ENCODE data around the gene ALAS2.
A peak's percentile ranks its signal among the peaks of the same experiment; 100 is the strongest.
"Not testable (repeated sequence)": the region's sequence is repeated elsewhere in the genome, so short reads cannot be mapped to it uniquely, and the experiment has no call there.

ALAS2 gene

DNA sequence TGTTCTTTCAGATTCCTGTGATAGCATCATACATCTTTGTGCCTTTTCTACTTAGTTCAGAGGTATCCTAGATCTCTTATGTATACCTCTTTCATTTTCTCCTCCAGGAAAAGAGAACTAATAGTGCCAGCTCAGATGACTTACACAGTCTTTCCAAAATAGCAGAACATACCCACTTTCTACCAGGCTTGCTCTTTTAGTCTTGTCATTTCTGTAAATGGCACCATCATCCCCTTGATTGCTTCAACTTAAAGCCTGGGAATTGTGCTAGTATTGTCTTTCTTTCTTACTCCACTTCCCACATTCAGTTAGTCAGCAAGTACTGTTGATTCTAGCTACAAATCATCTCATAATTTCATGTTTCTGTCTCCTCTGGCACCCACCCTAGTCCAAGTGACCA, 25.5 kb downstream of the ALAS2 start:
- peak; percentile 3 for DNase-seq (ENCODE audit: low spot score)

DNA sequence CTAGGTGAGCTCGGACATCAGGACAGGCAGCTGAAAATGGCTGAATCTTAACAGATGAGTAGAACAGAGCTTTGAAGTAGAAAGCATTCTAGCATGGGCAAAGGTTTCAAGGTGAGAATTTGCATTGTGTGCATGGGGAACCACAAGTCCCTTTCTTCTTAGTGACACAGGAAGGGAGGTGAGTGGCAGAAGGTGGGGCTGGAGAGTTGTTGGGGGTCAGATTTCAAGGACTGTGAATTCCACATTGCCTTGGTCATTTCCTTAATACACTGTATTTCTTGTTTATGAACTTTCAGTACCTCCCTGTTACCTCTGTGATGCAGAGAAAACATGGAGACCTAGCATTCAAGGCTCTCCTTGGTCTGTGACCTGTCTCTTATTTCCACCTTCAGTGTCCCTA, 26.5 kb downstream of the ALAS2 start:
- peak; percentile 5 for DNase-seq (ENCODE audit: low spot score)

DNA sequence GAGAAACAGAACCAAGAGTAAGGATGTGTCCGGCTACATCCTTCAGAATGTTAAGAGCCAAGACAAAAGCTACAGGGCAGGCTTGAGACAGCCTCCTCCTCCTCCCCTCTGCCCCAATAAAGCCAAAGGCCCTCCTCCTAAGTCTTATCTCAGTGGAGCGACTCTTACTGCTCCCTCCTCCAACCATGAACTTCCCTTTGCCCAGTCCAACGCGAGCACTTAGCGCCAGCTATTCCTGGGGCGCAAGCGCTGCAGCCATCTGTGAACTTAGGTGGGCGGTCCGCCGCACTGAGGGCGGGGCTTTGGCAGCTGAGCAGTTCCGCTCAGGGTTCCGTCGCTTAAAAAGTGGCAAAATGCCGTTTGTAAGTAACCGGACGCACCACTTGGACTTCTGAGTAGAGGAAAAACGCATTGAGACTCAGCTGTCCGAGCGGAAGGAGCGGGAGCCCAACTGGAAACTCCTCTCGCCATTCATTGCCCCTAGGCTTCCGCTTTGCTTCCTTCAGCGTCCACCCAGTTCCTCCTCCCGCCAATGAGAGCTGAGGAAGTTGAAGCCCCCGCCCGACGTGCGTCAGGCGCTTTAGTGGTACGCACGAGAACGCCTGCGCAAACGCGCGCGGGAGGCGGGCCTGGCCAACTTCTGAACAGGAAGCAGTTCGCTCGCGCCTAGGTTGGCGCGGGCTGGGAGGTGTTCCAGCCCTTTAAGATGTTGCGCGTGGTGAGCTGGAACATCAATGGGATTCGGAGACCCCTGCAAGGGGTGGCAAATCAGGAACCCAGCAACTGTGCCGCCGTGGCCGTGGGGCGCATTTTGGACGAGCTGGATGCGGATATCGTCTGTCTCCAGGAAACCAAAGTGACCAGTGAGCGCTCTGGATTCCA, 30.8 kb downstream of the ALAS2 start, which contains the start of gene APEX2:
Gene APEX2, plus strand, starts transcription at position 647 of the 882 bp plus-strand sequence. Its CDS starts 60 bp downstream, at position 707.
- peak; percentile 89 for DNase-seq (ENCODE audit: low spot score)

DNA sequence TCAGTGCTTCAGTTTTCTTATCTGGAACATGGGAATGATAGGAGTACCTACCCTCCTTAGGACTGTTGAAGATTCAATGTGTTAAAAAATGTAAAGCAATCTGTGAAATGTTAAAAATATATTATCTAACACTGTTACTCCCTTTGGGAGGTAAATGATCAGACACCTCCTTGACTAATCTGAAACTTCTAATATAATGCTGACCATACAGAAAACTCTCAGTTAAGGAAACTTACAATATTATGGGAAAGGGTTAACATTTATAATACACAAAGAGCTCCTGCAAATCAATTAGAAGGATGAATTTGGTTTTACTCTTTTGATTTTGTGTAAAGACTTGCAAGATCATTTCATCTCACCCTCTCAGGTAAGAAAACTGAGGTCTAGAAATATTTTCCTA, 35.2 kb downstream of the ALAS2 start:
- no peak for DNase-seq (ENCODE audit: low spot score)

DNA sequence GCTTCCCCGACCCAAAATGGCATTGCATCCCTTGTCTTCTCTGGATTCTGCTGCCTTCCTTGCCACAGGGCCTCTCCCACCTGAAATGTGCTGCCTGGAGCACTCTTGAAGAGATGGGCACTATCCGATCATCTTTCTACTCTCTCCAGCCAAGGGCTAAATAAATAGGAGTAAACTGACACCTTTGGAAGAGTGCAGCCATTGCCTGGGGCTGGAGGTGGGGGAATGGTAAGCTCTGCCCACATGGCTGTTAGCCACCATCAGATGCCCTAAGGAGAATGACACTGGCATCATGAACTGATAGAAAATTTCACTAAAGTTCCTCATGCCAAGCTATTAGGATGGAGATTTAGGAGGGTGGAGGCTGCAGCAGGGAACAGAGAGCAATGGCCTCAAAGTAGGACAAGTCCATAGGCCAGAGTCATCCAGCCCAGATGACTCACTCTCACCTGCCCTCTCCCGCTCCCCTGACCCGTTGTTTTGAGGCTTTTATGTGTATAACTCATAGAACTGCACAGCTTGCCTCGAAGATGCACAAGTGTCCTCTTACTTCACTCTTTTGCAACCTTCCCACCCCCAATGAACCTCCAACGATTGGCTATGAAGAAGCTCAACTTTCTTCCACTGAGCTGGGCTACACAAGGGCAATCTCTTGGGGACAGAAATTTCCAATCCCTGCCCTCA, 36.0 kb downstream of the ALAS2 start:
- DNase-seq (ENCODE audit: low spot score) = no peak

DNA sequence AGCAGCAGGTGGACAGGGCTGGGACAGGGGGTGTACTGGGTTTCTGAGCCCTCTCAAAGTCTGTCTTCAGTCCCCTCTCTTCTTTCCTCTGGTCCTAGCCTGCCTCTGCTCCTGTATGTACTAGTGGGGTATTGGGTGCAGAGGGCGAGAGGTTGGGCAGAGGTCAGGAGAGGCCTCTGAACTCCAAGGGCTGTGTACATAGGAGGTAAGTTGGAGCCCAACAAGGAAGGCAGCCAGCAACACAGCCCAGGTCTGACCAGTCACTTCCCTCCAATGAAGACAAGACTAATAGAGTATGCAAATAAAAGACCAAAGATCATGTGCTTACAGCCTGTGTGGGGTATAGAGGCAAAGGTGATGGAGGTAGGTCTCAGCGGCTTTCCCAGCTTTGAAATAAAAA, 36.7 kb downstream of the ALAS2 start, which contains the start of gene PFKFB1:
Gene PFKFB1, minus strand, starts transcription at position 90 of the 400 bp plus-strand sequence. CDS start 181 bp downstream, outside the sequence.
- no peak for DNase-seq (ENCODE audit: low spot score)

DNA sequence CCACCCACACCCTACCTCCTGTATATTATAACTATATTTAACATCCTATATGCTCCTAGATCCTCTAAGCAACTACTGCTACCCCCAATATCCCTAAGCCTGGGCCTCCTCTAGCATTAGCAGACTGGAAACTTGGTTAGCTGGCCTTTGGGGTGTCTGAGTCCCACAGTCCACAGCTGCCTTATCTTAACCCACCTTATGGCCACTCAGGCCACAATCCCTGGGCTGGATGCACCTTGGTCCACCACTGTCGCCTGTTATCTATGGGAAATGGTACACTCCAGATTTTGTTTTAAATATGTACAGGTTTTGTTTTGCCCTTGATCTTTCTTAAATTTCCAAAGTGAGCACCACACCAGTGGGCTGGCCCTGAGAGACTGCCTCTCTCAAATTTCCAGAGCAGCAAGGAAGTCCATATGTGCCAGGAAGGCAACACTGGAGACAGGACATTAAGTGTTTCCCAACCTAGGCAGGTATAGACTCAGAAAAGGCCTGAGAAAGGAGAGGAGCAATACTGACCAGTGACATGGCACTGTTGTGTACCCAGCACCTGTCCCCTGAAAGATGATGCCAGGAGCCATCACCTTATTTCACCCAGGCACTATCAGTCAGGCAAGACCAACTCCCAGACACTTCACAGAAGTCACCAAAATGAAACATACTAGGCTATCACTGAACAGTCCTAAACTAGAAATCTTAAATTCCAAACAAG, 37.7 kb downstream of the ALAS2 start:
- DNase-seq (ENCODE audit: low spot score) = no peak

DNA sequence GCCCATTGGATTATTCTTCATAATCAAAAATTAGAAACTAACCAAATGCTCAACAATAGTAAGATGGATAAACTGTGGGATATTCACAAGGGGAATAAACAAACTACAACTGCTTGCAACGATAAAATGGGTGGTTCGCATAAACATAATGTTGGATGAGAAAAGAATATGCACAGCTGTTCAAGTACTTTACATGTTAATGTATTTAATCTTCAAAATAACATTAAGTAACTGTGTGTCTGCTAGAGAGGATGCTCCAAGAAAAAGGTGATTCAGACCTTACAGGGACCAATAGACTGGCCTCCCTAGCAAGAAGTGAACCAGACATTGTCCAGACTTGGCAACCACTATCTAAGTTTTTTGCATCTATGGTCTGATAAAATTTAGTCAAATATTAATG, 39.1 kb downstream of the ALAS2 start:
- no peak for DNase-seq (ENCODE audit: low spot score)

DNA sequence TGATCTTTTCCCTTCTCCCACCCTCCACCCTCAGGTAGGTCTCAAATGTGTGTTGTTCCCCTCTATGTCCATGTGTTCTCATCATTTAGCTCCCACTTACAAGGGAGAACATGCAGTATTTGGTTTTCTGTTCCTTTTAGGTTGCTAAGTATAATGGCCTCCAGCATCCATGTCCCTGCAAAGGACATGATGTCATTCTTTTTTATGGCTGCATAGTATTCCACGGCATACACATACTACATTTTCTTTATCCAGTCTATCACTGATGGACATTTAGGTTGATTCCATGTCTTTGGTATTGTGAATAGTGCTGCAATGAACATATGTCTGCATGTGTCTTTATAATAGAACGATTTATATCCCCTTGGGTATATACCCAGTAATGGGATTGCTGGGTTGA, 47.5 kb downstream of the ALAS2 start:
- not testable (repeated sequence) for DNase-seq (ENCODE audit: low spot score)

DNA sequence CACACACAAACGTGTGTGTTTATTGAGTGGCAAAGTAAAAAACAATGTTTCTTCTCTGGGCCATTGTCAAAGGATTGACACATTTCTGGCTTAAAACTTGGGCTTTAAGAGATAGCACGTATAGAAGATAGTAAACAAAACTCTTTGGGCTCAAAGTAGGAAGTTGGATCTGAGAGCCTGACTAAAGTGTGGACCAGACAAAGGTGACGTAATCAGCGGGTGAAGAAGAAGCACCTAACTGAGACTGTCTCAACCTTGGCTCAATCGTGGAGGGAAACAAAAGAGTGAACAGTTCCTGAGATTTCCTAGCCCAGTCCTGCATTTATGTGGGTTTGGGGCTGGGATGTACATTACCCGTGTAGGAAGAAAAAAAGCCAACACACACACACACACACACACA, 50.4 kb downstream of the ALAS2 start:
- DNase-seq (ENCODE audit: low spot score) = no peak

DNA sequence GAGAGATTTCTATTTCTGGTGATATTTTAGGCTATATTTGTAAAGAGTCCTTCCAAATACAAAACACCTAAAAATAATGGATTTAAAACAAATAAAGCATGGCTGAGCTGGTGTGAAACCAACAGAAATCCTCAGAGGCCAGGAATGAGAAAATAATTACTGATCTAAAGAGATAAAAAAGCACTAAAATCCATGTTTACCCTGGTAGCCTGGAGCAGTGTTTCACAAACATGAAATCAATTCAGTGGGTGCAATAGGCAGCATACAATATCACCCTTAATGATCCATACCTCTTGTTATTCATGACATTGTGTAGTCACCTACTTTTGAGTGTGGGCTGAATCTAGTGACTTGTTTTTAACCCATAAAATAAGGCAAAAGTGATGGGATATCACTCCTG, 51.3 kb downstream of the ALAS2 start:
- DNase-seq (ENCODE audit: low spot score) = no peak

DNA sequence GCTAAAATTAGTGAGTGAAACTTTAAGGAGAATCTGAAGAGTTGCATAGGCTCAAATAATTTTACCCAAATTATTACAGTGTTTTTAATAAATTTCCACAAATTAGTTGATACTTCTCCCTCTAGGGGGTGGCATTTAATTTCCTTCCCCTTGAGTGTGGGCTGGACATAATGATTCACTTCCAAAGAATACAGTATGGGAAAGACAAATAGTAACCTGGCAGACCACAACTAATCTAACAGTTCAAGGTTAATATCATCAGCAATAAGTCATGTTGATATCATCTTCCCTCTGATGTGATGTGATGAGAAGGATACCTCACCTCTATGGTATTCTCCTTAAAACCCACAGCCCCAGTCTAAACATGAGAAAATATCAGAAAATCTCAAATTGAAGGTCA, 52.3 kb downstream of the ALAS2 start:
- DNase-seq (ENCODE audit: low spot score) = no peak

DNA sequence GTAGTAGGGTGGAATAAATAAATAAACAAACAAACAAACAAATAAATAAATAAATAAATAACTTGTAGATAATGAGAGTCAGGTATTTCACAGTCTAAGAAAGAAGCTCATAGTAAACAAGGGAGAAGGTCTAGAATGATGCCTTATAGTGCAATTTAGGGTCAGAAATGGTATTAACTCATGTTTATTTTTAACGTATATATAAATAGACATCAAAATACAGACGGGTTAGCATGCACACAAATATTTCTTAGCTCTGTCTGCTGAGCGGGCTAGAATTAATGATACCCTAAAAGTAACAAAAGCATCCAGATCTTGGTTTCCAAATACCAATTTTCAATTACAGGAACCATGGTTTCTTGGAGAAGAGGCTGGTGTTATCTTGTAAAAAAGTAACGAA, 53.4 kb downstream of the ALAS2 start:
- no peak for DNase-seq (ENCODE audit: low spot score)

DNA sequence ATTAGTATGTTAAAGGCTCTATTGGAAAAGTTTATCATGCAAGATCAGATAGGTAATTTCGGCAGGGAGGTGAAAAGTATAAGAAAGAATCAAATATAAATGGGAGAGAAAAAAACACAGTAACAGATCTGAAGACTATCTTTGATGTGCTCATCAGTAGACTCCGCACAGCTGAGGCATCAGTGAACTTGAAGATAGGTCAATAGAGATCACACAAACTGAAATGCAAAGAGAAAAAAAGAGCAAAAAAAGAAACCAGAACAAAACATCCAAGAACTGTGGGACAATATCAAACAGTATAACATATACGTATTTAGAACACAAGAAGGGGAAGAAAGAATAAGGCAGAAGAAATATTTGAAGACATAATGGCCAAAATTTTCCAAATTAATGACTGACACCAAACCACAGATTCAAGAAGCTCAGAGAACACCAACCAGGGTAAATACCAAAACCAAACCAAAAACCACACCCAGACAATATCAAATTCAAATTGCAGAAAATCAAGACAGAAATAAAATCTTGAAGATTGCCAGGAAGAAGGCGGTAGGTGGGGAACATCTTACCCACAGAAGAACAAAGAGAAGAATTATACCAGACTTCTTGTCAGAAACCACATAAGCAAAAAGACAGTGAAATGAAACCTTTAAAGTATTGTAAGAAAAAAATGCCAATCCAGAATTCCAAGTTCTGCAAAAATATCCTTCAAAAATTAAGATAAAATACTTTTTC, 65.8 kb downstream of the ALAS2 start:
- no peak for DNase-seq (ENCODE audit: low spot score)

DNA sequence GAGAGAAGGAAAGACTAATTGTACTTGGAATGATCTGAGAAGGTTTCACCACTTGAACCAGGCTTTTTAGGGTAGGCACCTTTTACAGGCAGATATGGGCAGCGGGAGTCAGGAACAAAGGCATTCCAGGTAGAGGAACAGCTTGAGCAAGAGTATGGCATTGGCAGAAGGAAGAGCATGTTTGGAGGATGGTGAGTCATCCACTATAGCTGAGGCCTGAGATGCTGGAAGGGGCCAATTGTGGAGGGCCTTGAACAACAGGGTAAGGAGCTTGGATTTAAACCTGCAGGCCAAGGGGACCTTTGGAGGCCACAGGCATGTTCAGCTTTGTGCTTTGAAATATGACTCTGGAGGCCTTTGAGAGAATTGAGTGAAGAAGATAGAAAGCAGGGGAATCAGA, 69.0 kb downstream of the ALAS2 start:
- no peak for DNase-seq (ENCODE audit: low spot score)
